DOHH2 (cell line): ENCODE results near the gene SAG.

Experiments
- EZH2phosphoT487 ChIP-seq: fragments of 200-600 bp; sonication (generic); IDR thresholded peaks from 2 replicates; pipeline ENCODE4 v1.6.1; 2017; ENCODE audit warnings: borderline replicate concordance, mild to moderate bottlenecking, antibody characterized with exemption, low read length, moderate library complexity, mixed read lengths
- TF ChIP-seq, protein P1 (sequence below): fragments of 200-600 bp; sonication (generic); IDR thresholded peaks from one replicate; pipeline ENCODE4 v1.5.1; 2014; ENCODE audit warnings: antibody characterized with exemption, mild to moderate bottlenecking, low read depth, low read length; ENCODE audit not compliant: poor library complexity, severe bottlenecking

DNA sequence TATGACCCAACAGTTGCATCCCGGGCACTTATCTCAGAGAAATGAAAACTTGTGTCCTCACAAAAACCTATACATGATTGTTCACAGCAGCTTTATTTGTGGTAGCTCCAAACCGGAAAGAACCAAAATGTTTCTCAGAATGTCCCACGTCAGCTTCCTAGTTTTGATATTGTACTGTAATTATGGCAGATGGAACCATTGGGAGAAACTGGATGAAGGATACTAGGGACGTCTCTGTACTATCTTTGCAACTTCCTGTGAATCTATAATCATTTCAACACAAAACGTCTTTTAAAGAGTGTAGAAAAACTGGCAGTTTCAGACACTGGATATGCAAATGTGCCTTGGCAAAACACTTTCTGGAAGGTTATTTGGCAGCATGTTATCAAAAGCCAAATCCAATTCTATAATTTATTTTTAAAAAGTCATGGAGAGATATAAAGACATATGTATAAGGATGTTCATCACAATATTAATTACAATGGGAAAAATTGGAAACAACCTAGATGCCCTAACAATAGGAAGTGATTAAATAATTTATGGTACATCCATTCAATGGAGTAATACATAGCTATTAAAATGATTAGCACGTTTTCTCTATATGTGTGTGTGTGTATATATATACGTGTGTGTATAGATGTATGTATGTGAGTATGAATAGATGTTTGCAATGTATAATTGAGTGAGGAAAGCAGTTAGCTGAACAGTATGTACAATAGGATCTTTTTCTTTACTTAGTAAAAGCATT lies 9.8 kb downstream of the SAG start:
- TF ChIP-seq, protein P1, sequence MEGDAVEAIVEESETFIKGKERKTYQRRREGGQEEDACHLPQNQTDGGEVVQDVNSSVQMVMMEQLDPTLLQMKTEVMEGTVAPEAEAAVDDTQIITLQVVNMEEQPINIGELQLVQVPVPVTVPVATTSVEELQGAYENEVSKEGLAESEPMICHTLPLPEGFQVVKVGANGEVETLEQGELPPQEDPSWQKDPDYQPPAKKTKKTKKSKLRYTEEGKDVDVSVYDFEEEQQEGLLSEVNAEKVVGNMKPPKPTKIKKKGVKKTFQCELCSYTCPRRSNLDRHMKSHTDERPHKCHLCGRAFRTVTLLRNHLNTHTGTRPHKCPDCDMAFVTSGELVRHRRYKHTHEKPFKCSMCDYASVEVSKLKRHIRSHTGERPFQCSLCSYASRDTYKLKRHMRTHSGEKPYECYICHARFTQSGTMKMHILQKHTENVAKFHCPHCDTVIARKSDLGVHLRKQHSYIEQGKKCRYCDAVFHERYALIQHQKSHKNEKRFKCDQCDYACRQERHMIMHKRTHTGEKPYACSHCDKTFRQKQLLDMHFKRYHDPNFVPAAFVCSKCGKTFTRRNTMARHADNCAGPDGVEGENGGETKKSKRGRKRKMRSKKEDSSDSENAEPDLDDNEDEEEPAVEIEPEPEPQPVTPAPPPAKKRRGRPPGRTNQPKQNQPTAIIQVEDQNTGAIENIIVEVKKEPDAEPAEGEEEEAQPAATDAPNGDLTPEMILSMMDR: no peak
- TF ChIP-seq EZH2phosphoT487: no peak
